ELF-1 (cell line): ENCODE results near the gene CACNB2.

Experiments
- DNase-seq: peaks from one replicate; pipeline ENCODE4 v3.0.0-alpha.2; 2016; ENCODE audit warnings: low read depth, low spot score

Gene CACNB2

GRCh38 chr10:18229826-18230225, 89.6 kb downstream of the CACNB2 start:
- no peak for DNase-seq

- no peak for DNase-seq
Measured at GRCh38 chr10:18230794-18231193, 90.6 kb downstream of the CACNB2 start.

GRCh38 chr10:18231480-18231879, 91.3 kb downstream of the CACNB2 start:
- DNase-seq: no peak

- peak; percentile 30 for DNase-seq
Measured at GRCh38 chr10:18233775-18234174, 93.6 kb downstream of the CACNB2 start.

GRCh38 chr10:18235477-18235876, 95.3 kb downstream of the CACNB2 start:
- no peak for DNase-seq

GRCh38 chr10:18236756-18237155, 96.5 kb downstream of the CACNB2 start:
- DNase-seq: no peak

GRCh38 chr10:18238870-18239485, 98.8 kb downstream of the CACNB2 start:
- DNase-seq: peak; percentile 6

GRCh38 chr10:18240185-18240882, 100.1 kb downstream of the CACNB2 start:
- DNase-seq: no peak

GRCh38 chr10:18246967-18247366, 106.7 kb downstream of the CACNB2 start:
- DNase-seq: no peak

- no peak for DNase-seq
Measured at GRCh38 chr10:18252086-18252485, 111.9 kb downstream of the CACNB2 start.

GRCh38 chr10:18254086-18254485, 113.9 kb downstream of the CACNB2 start:
- DNase-seq: no peak

GRCh38 chr10:18254692-18255091, 114.5 kb downstream of the CACNB2 start:
- DNase-seq: no peak

- DNase-seq: peak; percentile 6
Measured at GRCh38 chr10:18260310-18260922, 120.2 kb downstream of the CACNB2 start.

- DNase-seq: no peak
Measured at GRCh38 chr10:18261063-18261610, 120.9 kb downstream of the CACNB2 start.

GRCh38 chr10:18261768-18262231, 121.6 kb downstream of the CACNB2 start:
- DNase-seq: no peak

GRCh38 chr10:18264466-18265050, 124.3 kb downstream of the CACNB2 start:
- DNase-seq: no peak

GRCh38 chr10:18268005-18268404, 127.8 kb downstream of the CACNB2 start:
- no peak for DNase-seq

- no peak for DNase-seq
Measured at GRCh38 chr10:18271491-18271890, 131.3 kb downstream of the CACNB2 start.

- DNase-seq: no peak
Measured at GRCh38 chr10:18273039-18273438, 132.8 kb downstream of the CACNB2 start.

GRCh38 chr10:18278181-18278580, 138.0 kb downstream of the CACNB2 start:
- DNase-seq: no peak

- no peak for DNase-seq
Measured at GRCh38 chr10:18279173-18279572, 138.9 kb downstream of the CACNB2 start.

GRCh38 chr10:18282094-18282493, 141.9 kb downstream of the CACNB2 start:
- peak; percentile 92 for DNase-seq
